ENCODE measurements around the gene MAPK8IP3.
A peak's percentile ranks its signal among the peaks of the same experiment; 100 is the strongest.

Gene MAPK8IP3

DNA sequence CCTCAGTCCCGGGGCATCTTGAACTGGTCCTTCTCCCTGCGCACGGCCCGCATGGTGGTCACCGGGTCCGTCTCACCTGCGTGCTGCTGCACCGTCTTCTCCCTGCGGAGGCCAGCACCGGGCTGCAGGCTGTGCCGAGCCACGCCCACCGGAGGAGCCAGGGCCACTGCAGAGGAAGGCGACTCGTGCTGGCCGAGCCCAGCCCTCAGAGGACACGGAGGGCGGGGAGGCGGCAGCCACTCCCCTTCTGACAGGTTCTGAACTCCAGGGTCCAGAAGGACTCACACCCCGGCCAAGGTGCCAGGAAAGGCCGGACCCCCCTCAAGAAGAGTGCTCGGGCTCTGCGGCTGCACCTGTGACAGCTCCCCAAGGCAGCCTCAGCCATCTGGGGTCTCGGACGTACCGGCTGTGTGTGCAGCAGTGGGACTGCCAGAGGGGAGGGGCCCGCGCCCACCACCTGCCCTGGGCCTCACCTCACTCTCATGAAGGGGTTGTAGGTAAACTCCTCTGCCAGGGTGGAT, 103.3 kb downstream of the MAPK8IP3 start:
- DNase-seq (ENCODE audit: low read depth): no peak

- DNase-seq (ENCODE audit: low read depth): no peak
Measured at GRCh38 chr16:1810106-1810505, 104.1 kb downstream of the MAPK8IP3 start.

- DNase-seq (ENCODE audit: low read depth): no peak
Measured at GRCh38 chr16:1810536-1810935, 104.5 kb downstream of the MAPK8IP3 start.

- peak; percentile 28 for DNase-seq (ENCODE audit: low read depth)
Measured at GRCh38 chr16:1812732-1813163, 106.8 kb downstream of the MAPK8IP3 start.

GRCh38 chr16:1815461-1815860, 109.5 kb downstream of the MAPK8IP3 start:
- DNase-seq (ENCODE audit: low read depth): no peak

- DNase-seq (ENCODE audit: low read depth): no peak
Measured at GRCh38 chr16:1816396-1817275, 110.6 kb downstream of the MAPK8IP3 start.

DNA sequence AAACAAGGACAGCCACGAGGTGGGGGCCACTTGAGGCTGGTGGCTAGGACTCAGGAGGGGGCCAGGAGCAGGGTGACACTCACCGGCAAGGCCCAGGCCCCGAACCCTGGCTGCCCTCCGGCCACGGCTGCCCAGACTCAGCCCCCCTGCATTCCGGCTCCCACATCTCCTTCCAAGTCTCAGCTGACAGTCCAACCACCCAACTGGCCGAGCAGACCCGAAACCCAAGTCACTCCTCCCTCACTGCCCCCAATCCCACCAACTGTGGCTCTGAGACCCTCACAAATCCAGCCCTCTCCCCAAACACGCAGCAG, 111.2 kb downstream of the MAPK8IP3 start:
- no peak for DNase-seq (ENCODE audit: low read depth)

DNA sequence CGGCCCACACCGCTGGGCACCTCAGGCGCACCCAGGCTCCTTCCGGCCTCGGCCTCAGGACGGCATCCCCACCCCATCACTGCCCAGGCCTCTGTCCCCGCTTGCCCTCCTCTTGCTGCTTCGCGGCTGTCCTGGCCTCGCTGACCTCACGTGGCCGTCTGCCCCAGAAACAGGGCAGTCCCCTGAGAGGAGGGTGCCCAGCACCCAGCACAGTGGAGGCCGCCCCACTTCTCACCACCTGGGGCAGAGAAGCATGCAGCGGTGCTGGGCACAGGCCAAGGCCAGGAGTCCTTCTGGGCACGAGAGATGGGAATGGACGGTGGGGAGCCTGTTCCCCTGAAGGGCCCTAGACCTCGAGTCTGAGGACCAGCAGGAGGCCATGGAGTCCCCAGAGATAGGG, 111.7 kb downstream of the MAPK8IP3 start:
- no peak for DNase-seq (ENCODE audit: low read depth)

- DNase-seq (ENCODE audit: low read depth): no peak
Measured at GRCh38 chr16:1818204-1818872, 112.3 kb downstream of the MAPK8IP3 start.

DNA sequence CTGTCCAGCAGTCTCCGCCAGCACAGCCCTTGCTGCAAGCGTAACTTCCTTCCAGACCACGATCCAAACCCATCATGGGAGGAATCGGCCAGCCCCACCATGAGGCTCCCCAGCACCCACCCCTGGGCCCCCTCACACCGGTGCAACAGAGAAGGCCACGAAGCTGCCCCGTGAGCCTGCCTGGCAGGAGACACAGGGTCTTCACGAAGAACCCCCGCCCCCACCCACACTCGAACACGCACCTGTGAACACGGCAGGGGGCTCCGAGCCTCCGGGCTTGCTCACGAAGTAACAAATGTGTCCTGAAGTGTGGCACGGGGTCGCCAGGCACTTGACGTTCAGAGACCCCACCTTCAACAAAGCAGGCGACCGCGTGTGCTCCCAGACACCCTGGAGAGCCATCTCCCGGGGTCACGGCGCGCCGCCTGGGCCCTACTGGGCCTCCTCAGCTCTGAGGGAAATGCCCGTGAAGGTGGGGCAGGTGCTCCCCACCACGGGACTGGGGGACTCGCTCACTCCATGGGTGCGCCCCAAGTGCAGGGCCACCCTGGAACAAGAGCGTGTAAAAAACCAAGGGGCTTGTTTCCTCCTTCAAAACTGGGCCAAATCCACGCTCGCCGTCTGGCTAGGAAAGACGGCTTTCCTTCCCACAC, 113.0 kb downstream of the MAPK8IP3 start:
- no peak for DNase-seq (ENCODE audit: low read depth)

GRCh38 chr16:1819611-1820010, 113.6 kb downstream of the MAPK8IP3 start:
- DNase-seq (ENCODE audit: low read depth): no peak
